Measurements from ENCODE around the gene ZBTB25.

DNA sequence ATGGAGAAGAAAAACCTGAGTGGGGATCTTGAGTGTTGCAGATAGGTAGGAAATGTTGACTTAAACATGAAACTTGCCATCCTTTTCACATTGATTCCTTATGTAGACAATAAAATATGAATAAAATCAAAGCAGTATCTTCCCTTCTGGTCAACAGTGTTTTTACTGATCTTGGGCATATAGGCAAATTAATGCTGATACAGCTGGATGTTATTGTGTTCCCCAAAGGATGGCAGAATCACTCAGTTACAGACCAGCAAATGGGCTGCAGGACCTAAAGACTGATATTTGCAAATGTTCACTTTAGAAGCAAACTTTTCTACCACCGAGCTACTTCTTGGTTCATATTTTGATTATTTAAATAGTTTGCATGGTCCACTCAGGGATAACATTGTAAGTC, 81.6 kb downstream of the ZBTB25 start:
- TF ChIP-seq, protein P1, sequence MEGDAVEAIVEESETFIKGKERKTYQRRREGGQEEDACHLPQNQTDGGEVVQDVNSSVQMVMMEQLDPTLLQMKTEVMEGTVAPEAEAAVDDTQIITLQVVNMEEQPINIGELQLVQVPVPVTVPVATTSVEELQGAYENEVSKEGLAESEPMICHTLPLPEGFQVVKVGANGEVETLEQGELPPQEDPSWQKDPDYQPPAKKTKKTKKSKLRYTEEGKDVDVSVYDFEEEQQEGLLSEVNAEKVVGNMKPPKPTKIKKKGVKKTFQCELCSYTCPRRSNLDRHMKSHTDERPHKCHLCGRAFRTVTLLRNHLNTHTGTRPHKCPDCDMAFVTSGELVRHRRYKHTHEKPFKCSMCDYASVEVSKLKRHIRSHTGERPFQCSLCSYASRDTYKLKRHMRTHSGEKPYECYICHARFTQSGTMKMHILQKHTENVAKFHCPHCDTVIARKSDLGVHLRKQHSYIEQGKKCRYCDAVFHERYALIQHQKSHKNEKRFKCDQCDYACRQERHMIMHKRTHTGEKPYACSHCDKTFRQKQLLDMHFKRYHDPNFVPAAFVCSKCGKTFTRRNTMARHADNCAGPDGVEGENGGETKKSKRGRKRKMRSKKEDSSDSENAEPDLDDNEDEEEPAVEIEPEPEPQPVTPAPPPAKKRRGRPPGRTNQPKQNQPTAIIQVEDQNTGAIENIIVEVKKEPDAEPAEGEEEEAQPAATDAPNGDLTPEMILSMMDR (IDR thresholded peaks at IDR 0.05) = no peak
- no peak for TF ChIP-seq POLR2A (IDR thresholded peaks at IDR 0.05)
